Neural cell (in vitro differentiated cells): Measurements from ENCODE around the gene TTC39C. TPM values are rescaled to one million over a fixed set of nuclear protein-coding genes. Genes with fewer than 3 reads are reported as not detected.

Source experiments
- H2AFZ ChIP-seq: fragments of 200-600, 300-800 bp; sonication (generic), shearing (Covaris generic); 2 replicates; pipeline ENCODE4 v1.6.0; 2014; ENCODE audit warnings: low read depth, mild to moderate bottlenecking, antibody characterized with exemption, low read length, moderate library complexity
- H3F3A ChIP-seq: fragments of 200-600 bp; shearing (Covaris generic); 2 replicates; pipeline ENCODE4 v1.6.1; 2016; ENCODE audit warnings: mild to moderate bottlenecking, moderate library complexity, mixed read lengths, antibody characterized with exemption, low read length; ENCODE audit not compliant: insufficient read depth, poor library complexity, severe bottlenecking
- H3K27ac ChIP-seq: fragments of 200-600, 300-800 bp; sonication (generic), shearing (Covaris generic); 2 replicates; pipeline ENCODE4 v1.5.1; 2014; ENCODE audit warnings: mild to moderate bottlenecking, low read length, moderate library complexity
- H3K27me3 ChIP-seq: fragments of 300-800, 200-600 bp; sonication (generic), shearing (Covaris generic); 2 replicates; pipeline ENCODE4 v1.6.0; 2014; ENCODE audit warnings: mild to moderate bottlenecking, low read depth, low read length, moderate library complexity; ENCODE audit not compliant: insufficient read depth
- H3K36me3 ChIP-seq: fragments of 300-800, 200-600 bp; sonication (generic), shearing (Covaris generic); 2 replicates; pipeline ENCODE4 v1.5.1; 2014; ENCODE audit warnings: mild to moderate bottlenecking, antibody characterized with exemption, low read length, moderate library complexity; ENCODE audit not compliant: insufficient read depth
- H3K4me2 ChIP-seq: fragments of 300-800, 200-600 bp; sonication (generic), shearing (Covaris generic); 2 replicates; pipeline ENCODE4 v1.6.0; 2014; ENCODE audit warnings: mild to moderate bottlenecking, low read length
- H3K4me3 ChIP-seq: fragments of 300-800, 200-600 bp; sonication (generic), shearing (Covaris generic); 2 replicates; pipeline ENCODE4 v1.5.1; 2014; ENCODE audit warnings: mild to moderate bottlenecking, low read length, moderate library complexity
- H3K79me2 ChIP-seq: fragments of 200-600 bp; shearing (Covaris generic); replicated peaks from 2 replicates; pipeline ENCODE4 v1.6.0; 2014; ENCODE audit warnings: mild to moderate bottlenecking, low read length, moderate library complexity; ENCODE audit not compliant: insufficient read depth
- H3K9ac ChIP-seq: fragments of 300-800, 200-600 bp; sonication (generic), shearing (Covaris generic); 2 replicates; pipeline ENCODE4 v1.6.1; 2016; ENCODE audit warnings: mild to moderate bottlenecking, low read length, mixed read lengths
- H3K9me2 ChIP-seq: fragments of 200-600 bp; shearing (Covaris generic); 2 replicates; pipeline ENCODE4 v1.6.1; 2016; ENCODE audit warnings: mild to moderate bottlenecking, low read length, mixed read lengths; ENCODE audit not compliant: insufficient read depth
- H3K9me3 ChIP-seq: fragments of 200-600, 300-800 bp; sonication (generic), shearing (Covaris generic); 2 replicates; pipeline ENCODE4 v1.6.1; 2016; ENCODE audit warnings: mild to moderate bottlenecking, mixed run types, low read length, moderate library complexity, mixed read lengths
- H4K20me1 ChIP-seq: fragments of 200-600 bp; shearing (Covaris generic); 2 replicates; pipeline ENCODE4 v1.6.1; 2016; ENCODE audit warnings: mild to moderate bottlenecking, mixed run types; ENCODE audit not compliant: insufficient read depth
- CTCF ChIP-seq: fragments of 450-650 bp; IDR thresholded peaks from 2 replicates; pipeline ENCODE4 v1.5.1; 2014; ENCODE audit warnings: antibody characterized with exemption, mild to moderate bottlenecking, moderate library complexity; ENCODE audit not compliant: poor library complexity, severe bottlenecking
- EP300 ChIP-seq: fragments of 450-650 bp; conservative IDR thresholded peaks from 2 replicates; pipeline ENCODE4 v1.6.1; 2014; ENCODE audit warnings: antibody characterized with exemption, mild to moderate bottlenecking, moderate library complexity; ENCODE audit not compliant: poor library complexity, severe bottlenecking
- EZH2 ChIP-seq: fragments of 200-600, 300-800 bp; shearing (Covaris generic), sonication (generic); IDR thresholded peaks from 2 replicates; pipeline ENCODE4 v1.6.1; 2014; ENCODE audit warnings: antibody characterized with exemption, low read length, borderline replicate concordance, mild to moderate bottlenecking; ENCODE audit not compliant: insufficient read depth, poor library complexity, severe bottlenecking
- MXI1 ChIP-seq: fragments of 450-650 bp; conservative IDR thresholded peaks from 2 replicates; pipeline ENCODE4 v1.6.1; 2014; ENCODE audit warnings: antibody characterized with exemption, mild to moderate bottlenecking; ENCODE audit not compliant: poor library complexity, severe bottlenecking
- POLR2AphosphoS5 ChIP-seq: IDR thresholded peaks from 2 replicates; pipeline ENCODE4 v1.6.1; 2012
- RAD21 ChIP-seq: fragments of 450-650 bp; conservative IDR thresholded peaks from 2 replicates; pipeline ENCODE4 v1.6.1; 2014; ENCODE audit warnings: antibody characterized with exemption, mild to moderate bottlenecking, moderate library complexity
- REST ChIP-seq: IDR thresholded peaks from 2 replicates; pipeline ENCODE4 v1.6.1; 2012; ENCODE audit warnings: borderline replicate concordance
- SMC3 ChIP-seq: fragments of 450-650 bp; conservative IDR thresholded peaks from 2 replicates; pipeline ENCODE4 v1.6.1; 2014; ENCODE audit warnings: antibody characterized with exemption, mild to moderate bottlenecking, moderate library complexity; ENCODE audit not compliant: poor library complexity
- TAF1 ChIP-seq: IDR thresholded peaks from 2 replicates; pipeline ENCODE4 v1.6.1; 2012; ENCODE audit warnings: low read depth
- polyA plus RNA-seq: library from polyadenylated mRNA; depleted of rRNA; stranded (reverse); fragments of >200 nt; gene quantifications from 2 replicates; pipeline ENCODE4 v1.2.3, GENCODE V29; 2014

TTC39C gene
- polyA plus RNA-seq, 1 donor from 2014 or later: 19.9 TPM

GRCh38 chr18:24006712-24007313 is 7.7 kb upstream of the TTC39C start:
- no peak overlapping the region for H3K4me2 ChIP-seq
- no peaks in the 10 kb centered on the region for H3K9me2 ChIP-seq
- no peaks in the 10 kb centered on the region for H3K79me2 ChIP-seq
- H3K36me3 ChIP-seq: no peaks in the 10 kb centered on the region
- no peaks in the 10 kb centered on the region for H3K27me3 ChIP-seq
- H3F3A ChIP-seq: no peaks in the 10 kb centered on the region
- no peak overlapping the region for H3K4me3 ChIP-seq
- no peak overlapping the region for H3K27ac ChIP-seq
- H3K9me3 ChIP-seq: no peaks in the 10 kb centered on the region
- TF ChIP-seq CTCF (no peak), SMC3 (no peak), EZH2 (no peak), TAF1 (no peak), EP300 (no peak), REST (no peak), RAD21 (no peak), MXI1 (no peak), POLR2AphosphoS5 (no peak)
- H4K20me1 ChIP-seq: no peaks in the 10 kb centered on the region
- no peak overlapping the region for H2AFZ ChIP-seq
- no peak overlapping the region for H3K9ac ChIP-seq

- Histone ChIP-seq H3K9me3 (no peaks in the 10 kb centered on the region), H3K4me2 (no peak overlapping the region), H3K27me3 (no peaks in the 10 kb centered on the region), H3K9me2 (no peaks in the 10 kb centered on the region), H3F3A (no peaks in the 10 kb centered on the region), H3K27ac (no peak overlapping the region), H3K36me3 (no peaks in the 10 kb centered on the region), H3K79me2 (no peaks in the 10 kb centered on the region), H4K20me1 (no peaks in the 10 kb centered on the region), H2AFZ (no peak overlapping the region), H3K4me3 (no peak overlapping the region), H3K9ac (no peak overlapping the region)
- TF ChIP-seq EP300 (no peak), SMC3 (no peak), RAD21 (no peak), CTCF (no peak), MXI1 (no peak), TAF1 (no peak), POLR2AphosphoS5 (no peak), REST (no peak), EZH2 (no peak)
Observed at GRCh38 chr18:24009246-24009645, 5.3 kb upstream of the TTC39C start.
